ENCODE data around the gene SQOR.

GRCh38 chr15:45731343-45731742 lies 96.5 kb downstream of the SQOR start:
- TF ChIP-seq EP300 (IDR thresholded peaks at IDR 0.05) (no peak), POLR2A (IDR thresholded peaks at IDR 0.05) (no peak), CTCF (IDR thresholded peaks at IDR 0.05) (no peak), POLR2AphosphoS5 (IDR thresholded peaks at IDR 0.05) (no peak)

Measured in stomach (tissue), 4 donors.